ENCODE measurements around the gene ZMIZ1.
"Not testable (repeated sequence)": the region's sequence is repeated elsewhere in the genome, so short reads cannot be mapped to it uniquely, and the experiment has no call there.

ZMIZ1 gene

DNA sequence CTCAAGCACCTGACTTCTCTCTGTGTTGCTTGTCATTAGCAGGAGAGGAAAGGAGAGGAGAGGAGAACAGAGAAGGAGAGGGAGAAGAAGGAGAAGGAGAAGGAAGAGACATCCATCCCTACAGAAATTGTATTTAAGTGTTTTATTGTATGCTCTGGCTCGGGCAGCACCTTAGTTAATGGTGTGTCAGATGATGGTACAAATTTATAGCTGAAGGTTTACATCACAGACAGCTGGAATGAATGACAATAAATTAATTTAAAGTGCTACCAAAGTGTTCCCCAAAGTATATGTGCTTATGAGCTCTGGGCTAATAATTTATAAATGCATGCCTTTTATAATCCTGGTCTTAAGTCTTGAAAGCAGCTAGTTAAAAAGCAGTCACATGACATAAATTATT lies 38.1 kb upstream of the ZMIZ1 start:
- no peak for DNase-seq

DNA sequence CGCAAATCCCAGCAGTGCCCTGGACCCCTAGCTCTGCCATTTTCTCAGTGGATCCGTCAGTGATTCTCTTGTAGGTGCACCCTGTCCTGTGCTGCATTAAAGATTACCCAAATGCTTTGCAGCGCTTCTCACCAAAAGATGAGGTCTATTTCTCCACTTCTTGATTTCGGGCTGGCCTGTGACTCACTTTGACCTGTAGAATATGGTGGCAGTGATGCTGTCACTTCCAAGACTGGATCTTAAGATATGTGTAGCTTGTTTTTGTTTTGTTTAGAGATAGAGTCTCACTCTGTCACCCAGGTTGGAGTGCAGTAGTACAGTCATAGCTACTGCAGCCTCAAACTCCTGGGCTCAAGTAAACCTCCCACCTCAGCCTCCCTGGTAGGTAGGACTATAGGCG lies 37.0 kb upstream of the ZMIZ1 start:
- DNase-seq: no peak

DNA sequence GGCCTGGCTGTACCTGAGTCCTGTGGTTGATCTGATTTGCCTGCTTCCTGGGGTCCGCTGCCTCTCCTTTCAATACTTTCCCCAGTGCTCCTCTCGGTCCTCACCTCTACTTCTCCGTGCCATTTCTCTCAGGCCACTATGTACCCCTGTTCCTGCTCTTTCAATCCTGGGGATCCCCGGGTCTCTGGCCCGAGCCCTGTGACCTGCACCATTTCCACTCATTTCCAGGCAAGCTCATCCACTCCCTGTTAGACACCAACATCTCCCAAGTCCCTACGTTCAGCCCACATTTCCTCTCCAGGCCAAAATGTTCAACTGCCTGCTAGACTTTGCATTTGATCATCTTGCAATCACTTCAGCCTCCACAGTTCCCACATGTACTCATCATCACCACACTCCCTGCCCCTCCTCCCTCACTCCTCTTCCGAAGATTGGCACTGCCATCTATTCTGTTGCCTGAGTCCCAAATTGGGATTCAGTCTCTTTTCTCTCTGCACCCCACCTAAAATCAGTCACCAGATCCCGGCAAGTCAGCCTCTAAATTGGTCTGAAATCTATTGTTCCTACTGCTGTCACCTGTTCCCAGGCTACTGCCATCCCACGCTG lies 34.4 kb upstream of the ZMIZ1 start:
- no peak for DNase-seq

DNA sequence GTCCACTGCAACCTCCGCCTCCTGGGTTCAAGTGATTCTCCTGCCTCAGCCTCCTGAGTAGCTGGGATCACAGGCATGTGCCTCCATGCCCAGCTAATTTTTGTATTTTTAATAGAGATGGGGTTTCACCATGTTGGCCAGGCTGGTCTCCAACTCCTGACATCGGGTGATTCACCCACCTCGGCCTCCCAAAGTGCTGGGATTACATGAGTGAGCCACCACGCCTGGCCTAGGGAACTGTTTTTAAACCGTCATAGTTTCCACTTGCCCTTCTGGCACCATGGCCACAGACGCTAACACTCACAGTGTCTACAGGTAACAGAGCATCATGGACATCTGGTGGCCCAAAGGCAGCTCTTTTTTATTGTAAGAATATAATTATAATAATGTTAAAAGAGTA lies 32.4 kb upstream of the ZMIZ1 start:
- DNase-seq: not testable (repeated sequence)

DNA sequence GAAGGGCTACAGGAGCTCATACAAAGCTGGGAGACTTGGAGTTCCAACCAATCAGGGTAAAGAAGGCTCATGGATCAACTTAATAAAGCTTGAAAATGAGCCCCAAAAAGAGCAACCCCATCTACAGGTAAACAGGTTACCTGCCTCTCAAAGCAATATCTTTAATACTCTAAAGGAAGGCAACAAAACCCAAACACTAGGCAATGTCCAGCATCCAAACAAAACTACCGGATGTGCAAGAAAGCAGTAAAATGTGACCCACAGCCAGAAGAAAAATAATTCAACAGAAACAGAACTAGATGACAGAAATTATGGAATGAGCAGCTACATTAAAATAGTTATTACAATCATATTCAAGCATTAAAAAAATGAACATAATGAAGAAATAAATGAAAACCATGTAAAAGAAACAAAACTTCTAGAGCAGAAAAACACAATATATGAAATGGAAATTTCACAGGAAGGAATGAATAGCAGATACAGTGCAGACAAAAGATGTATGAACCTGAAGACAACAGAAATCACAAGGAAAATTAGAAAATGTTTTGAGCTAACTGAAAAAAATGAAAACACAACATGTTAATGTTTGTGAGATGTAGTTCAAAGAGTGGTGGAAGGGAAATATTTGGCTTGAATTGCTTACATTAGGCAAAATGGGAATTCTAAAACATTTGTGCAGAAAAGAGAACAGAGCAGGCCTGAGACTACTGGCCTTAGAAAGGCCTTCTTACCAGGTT lies 30.5 kb upstream of the ZMIZ1 start:
- no peak for DNase-seq

DNA sequence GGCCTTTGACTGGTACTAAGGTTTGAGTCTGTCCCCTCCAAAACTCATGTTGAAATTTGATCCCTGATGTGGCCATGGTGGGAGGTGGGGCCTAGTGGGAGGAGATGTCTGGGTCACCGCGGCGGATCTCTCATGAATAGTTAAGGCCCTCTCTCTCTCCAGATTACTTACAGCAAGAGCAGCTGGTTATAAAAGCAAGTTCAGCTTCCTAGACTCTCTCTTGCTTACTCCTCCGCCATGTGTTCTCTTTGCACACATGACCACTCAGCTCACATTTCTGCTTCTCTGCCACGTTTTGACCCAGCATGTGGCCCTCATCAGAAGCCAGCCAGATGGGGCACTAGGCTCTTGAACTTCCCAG lies 29.9 kb upstream of the ZMIZ1 start:
- DNase-seq: no peak

DNA sequence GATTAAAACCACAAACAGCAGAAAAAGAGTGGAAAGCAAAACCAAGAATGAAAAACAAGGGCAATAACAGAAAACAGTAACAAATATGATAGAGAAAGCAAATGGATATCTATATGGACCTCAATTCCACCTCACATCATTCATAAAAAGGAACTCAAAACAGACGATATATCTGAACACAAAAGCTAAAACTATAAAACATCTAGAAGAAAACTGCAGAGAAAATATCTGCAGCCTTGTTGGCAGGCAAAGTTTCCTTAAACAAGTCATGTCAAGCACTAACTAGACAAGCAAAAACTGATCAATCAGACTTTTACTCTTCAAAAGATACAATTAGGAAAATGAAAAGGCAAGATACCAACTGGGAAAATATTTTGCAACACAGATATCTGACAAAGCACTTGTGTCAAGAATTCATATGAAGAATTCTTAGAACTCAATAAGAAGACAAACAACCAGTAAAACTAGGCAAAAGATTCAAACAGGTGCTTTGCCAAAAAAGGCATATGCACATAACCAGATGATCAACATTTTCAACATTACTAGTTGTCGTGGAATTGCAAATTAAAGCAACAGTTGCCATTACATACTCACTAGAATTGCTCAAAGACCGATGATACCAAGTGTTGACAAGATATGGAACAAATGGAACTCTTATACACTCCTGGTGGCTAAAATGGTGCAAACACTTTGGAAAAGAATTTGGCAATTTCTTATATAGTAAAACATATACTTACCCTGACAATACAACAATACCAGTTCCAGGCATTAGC lies 25.9 kb upstream of the ZMIZ1 start:
- DNase-seq: no peak

DNA sequence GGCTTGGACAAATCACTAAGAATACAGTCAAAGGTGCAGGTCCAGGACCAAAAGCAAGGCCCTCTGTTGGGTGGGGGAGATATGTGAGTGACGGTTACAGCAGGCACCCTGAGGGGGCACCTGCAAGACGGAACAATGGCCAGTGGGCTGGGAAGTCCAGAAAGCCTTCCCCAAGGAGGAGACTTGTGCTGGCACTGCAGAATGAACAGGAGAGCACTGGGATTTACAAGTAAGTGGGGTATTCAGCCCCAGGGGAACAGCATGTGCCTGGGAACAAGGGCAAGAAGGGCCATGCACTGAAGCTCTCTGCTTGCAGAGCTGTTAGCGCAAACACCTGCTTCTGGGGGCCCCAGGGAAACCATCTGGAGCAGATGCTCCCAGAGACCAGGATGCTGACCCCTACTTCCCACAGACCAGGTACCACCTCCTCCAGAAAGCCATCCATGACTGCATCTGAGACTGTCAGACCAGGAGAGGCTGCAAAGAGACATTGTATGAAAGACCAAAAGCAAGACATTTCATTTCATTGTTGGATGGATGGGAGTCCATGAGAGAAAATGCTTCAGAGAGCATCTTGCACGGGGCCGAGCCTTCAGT lies 24.6 kb upstream of the ZMIZ1 start:
- DNase-seq: no peak

DNA sequence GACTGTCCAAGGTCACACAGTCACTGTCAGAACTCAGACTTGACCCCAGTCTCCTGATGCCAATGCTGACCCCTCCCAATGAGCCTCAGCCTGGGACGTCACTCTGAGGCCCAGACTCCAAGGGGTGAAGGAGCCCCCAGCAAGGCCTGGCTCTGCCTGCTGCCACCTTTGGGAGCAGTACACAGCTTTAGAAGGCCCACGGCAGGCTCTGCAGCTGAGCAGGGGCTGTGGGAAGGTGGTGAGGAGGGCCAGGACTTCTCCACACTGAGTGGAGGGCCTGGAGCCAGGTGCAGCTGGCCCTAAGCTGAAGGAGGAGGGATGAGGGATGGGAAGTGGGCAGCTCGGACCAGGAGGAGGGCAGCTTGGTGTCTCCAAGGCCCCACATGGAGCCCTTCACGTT lies 23.9 kb upstream of the ZMIZ1 start:
- no peak for DNase-seq

DNA sequence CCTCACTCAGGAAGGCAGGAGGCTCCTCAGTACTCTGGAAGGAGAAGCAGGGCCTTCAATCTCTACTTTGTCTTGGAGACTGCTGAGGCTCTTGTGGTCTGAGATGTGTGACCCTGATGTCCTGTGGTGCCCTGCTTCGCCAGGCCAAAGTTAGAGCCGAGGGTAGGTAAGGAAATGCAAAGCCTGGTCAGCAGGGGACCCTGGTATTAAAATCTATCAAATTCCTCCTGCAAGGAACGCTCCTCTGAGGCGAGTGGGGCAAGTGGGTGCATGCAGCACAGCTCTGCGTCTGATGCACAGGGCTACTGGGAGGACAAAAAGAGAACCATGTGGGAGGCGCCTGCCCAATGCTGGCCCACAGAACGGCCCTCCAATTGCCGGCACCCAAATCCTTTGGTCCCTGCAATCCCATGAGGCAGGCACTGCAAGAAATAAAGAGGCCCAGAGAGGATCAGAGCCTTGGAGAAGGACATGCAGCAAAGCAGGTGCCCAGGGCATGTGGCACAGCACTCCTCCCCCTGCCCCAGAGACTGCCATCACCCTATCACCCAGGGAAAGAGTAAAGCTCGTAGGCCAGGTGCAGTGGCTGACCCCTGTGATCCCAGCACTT lies 23.1 kb upstream of the ZMIZ1 start:
- no peak for DNase-seq

DNA sequence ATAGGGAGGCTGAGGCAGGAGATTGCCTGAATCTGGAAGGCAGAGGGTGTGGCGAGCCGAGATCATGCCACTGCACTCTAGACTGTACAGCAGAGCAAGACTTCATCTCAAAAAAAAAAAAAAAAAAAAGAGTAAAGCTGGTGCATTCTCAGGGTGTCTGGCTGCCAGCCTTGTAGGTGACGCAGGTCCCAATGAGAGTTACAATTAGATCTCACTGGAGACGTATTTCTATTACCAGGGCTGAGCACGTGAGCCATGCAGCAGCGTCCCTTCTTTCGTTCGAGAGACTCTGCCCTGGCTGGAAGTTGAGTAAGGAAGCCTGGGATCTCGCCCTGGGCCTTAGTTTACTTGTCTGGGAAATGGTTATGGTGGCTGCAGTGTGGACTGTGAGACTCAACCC lies 22.4 kb upstream of the ZMIZ1 start:
- DNase-seq: no peak

DNA sequence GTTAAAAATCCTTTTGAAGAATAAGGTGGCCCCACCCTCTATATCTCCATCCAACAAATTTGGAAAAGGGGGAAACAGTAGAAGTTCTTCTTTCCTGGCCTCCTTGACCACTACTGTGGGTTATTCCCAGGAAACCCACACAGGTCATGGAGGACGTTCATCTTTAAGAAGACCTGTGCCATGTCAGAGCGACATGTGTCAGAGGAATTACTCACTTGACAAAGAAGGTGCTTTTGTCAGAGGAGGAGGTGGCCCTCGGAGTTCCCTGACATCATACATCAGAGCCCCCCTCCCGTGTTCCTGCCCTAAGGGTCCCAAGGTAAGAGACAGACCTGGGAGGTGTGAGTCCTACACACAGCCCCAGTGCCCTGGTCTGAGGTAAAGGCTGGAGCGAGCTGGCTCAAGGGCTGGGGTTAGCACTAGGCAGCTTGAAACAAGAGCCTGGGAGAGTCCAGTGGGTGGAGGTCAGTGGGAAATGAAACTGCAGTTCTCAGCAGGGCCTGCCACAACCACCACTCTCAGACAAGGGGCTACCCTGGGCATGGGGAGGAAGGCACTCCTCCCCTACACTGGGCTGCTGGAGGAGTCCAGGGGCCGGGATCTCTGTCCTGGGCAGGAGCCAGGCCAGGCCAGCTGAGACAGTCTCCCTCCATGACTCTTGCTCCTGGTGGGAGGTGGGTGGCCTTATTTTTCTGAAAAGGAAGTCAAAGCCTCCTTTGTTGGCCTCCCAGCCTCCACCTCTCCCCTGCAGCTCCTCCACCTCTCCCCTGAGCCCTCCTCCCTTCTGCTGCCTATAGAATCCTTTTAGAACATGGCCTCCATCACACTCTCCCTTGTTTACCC lies 21.8 kb upstream of the ZMIZ1 start:
- DNase-seq: no peak

DNA sequence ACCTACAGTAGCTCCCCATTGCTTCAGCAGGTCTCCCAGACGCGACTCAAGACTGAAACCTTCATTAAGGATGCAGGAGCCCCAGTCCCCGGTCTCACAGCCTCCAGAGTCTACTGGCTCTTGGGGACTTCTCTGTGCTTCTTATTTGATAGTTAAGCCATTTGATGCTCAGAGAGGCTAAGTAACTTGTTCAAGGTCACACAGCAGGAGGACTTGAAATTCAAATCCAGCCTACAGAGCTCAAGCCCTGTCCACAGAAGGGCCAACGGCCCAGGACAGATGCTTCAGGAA lies 21.2 kb upstream of the ZMIZ1 start:
- DNase-seq: no peak

DNA sequence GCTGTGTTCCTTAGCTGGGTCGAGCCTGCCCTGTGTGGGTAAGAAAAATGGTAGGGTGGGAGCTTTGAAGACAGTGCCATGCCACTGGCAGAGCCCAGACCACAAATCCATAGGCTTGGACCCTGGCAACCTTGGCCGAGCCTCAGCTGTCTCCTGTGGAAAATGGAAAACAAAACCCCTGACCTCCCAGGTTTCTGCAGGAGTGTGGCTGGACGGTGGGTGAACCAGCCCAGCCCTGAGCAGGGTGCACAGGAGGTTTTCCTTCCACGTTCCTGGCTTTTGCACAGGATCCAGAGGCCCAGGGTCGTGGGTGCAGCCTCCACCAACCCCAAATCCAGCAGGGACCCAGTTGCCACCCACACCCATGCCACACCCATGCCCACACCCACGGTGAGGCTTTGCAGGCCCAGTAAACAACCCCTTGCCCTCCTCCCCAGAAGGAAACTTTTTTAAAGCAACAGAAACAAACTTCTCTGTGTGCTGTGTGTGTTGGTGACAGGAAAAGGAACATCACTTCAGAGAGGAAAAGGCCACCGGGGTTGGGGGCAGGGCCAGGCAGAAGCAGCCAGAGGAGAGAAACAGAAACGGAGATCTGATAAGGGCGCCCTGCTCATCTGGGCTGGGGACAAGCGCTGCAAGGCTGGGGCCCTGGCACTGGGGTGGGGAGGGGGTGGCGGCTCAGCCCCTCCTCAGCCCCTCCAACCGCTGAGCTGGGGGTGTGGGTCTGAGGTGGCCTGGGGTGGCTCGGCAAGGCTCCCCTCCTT lies 20.7 kb upstream of the ZMIZ1 start:
- DNase-seq: peak; percentile 69

DNA sequence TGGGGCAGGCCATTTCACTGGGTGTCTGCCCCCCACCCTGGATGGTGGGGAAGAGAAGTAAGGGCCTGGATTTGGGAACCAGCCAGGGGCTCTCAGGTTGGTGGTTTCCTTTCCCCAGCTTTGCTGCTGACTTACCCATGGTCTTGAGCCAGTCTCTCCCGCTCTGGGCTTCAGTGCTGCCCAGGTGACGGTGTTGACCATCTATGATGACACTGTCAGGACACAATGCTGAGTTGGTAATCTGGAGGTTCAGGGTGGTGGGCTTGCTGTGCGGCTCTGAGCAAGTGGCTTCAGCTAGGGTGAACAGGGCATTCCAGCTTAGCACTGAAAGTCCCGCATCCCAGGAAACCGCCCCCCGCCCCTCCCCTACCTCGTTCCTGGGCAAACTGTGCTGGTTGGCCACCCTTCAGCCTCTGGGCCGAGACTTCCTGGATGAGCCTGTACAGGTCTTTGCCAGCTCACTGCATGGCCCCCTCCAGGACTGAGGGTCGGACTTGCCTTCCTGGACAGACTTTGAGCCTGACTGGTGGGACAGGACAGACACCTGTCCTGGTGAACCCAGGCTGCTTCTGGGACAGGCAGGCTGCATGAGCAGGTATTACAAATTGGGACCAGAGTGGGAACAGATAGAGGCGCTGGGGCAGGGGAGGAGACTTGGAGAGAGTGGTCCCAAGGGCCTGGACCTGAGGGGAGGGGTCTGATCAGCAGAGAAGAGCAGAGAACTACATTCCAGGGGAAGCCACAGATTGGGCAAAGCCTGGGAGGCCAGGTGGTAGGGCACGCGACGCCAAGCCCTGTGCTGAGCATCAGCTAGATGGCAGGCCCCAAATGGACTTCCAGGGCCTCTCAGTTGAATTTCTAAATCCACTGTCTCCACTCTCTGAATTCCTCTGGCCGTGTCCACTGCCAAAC lies 19.9 kb upstream of the ZMIZ1 start:
- no peak for DNase-seq

DNA sequence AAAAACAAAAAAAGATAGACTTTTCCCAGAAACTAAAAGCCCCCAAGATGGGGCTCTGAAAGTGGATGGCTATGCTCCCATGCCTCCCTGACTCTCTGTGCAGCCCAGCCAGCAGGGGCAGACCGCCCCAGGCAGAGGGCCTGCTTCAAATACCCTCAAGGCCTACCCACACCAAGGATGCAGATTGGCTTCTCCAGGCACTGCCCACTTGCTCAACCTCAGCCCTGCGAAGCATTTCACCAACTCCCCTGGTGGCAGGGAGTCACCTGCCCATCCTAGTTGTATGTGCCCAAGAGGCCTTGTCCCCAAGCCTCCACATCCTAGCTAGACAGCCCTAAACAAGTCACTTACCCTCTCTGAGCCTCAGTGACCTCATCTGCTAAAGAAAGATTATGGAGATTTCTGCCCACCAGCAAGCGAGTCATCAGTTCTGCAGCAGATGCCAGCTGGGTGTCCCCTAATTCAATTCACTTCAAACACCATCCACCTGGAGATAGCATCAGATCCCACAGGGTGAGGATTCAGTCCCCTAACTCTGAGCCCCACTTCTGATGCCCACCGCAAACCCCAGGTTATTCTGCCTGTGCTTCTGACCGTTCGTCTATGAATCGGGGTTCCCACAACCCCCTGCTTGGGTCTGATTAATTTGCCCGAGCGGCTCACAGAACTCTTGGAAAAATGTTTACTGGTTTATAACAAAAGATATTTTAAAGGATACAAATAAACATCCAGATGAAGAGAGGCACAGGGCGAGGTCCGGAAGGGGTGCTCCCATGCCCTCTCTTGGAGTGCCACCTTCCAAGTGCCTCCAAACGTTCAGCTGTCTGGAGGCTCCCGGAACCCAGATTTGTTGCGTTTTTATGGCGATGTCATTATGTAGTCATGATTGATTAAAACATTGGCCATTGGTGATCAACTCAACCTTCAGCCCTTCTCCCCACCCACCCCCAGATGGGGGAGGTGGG lies 18.6 kb upstream of the ZMIZ1 start:
- peak; percentile 52 for DNase-seq

DNA sequence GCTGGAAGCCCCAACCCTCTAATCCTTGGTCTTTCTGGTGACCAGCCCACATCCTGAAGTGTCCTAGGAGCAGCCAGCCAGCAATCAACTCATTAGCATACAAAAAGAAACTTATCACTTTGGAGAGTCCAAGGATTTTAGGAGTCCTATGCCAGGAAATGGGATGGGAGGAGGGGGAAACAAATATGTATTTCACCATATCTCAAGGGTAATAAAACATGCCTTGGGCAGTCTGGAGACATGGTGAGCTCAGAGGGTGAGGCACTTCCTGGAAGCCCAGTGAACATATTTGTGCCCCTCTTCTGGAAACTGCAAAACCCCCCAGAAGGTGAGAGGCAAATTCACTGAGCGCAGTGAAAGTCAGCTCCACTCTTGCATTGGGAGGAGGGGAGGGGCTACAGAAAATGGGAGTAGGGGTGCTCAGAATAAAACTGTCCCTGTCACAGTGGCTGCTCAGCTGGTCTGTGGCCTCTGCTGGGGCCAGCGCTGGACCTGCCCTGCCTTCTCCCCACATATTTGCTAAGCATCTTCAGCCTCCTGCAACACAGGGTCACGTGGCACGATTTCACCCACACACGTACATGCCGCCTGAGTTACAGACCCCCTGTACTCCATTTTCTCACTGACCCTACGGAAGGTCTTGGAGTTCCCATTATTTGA lies 17.7 kb upstream of the ZMIZ1 start:
- no peak for DNase-seq

DNA sequence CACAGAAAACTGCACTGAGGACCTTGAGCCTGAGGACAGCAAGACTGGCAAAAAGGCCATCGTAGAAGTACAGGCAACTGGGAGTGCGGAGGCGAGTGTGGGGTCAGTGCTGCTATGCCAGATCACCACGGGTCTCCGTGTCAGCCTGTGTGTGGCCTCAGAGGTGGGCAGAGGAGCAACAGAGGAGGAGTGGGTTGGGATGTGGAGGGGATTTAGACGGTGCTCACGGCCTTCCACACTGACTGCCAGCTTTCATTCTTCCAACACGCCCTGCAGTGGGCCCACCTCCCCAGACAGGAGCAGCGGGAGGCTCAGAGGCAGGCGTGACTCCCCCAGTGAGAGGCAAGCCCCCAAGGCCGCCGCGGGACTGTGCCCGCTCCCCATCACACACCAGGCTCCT lies 17.0 kb upstream of the ZMIZ1 start:
- DNase-seq: no peak

All from activated CD4-positive, alpha-beta T cell treated with anti-CD3 and anti-CD28 coated beads for 48 hours (primary cell).